ENCODE data around the gene EBF3.

DNA sequence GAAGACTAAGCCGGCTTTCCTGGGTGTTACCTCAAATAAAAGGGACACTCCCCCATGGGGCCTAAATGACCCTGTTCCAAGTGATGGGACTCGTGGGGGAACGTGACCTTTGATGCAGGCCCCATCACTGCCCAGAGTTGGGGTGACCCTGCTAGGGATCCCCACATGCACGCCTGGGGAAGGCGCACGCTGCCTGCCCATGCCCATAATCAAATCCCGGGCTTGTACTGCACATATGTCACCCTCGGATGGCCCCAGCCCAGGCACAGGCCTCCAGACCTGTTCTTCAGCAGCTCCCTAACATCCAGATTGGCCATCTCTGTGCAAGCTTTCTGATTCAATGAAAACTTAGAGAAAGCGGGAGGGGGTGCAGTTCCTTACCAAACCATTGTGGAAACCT lies 14.7 kb downstream of the EBF3 start:
- no peak for TF ChIP-seq POLR2A (IDR thresholded peaks at IDR 0.05)
- TF ChIP-seq, protein P1, sequence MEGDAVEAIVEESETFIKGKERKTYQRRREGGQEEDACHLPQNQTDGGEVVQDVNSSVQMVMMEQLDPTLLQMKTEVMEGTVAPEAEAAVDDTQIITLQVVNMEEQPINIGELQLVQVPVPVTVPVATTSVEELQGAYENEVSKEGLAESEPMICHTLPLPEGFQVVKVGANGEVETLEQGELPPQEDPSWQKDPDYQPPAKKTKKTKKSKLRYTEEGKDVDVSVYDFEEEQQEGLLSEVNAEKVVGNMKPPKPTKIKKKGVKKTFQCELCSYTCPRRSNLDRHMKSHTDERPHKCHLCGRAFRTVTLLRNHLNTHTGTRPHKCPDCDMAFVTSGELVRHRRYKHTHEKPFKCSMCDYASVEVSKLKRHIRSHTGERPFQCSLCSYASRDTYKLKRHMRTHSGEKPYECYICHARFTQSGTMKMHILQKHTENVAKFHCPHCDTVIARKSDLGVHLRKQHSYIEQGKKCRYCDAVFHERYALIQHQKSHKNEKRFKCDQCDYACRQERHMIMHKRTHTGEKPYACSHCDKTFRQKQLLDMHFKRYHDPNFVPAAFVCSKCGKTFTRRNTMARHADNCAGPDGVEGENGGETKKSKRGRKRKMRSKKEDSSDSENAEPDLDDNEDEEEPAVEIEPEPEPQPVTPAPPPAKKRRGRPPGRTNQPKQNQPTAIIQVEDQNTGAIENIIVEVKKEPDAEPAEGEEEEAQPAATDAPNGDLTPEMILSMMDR (IDR thresholded peaks at IDR 0.05 in 4 of 5, conservative IDR thresholded peaks at IDR 0.05 in 1 of 5) = no peak

Measured in gastrocnemius medialis (tissue), 4 donors.